A172 (cell line): ENCODE results near the gene LILRA1. TPM values are rescaled to one million over a fixed set of nuclear protein-coding genes. Genes with fewer than 3 reads are reported as not detected.
A peak's percentile ranks its signal among the peaks of the same experiment; 100 is the strongest.
"Not testable (repeated sequence)": the region's sequence is repeated elsewhere in the genome, so short reads cannot be mapped to it uniquely, and the experiment has no call there.

Experiments
- DNase-seq: peaks from one replicate; pipeline ENCODE4 v3.0.0-alpha.2; 2015; ENCODE audit warnings: low spot score
- total RNA-seq: library from RNA; depleted of rRNA; stranded (reverse); fragments of >200 nt; shearing (Covaris generic); gene quantifications from 2 replicates; pipeline ENCODE4 v1.2.3, GENCODE V29; 2014; rRNA removed

Gene LILRA1
- total RNA-seq, 1 experiment from 2014 or later, result not detected

GRCh38 chr19:54624234-54624633 lies 30.8 kb downstream of the LILRA1 start:
- not testable (repeated sequence) for DNase-seq

GRCh38 chr19:54624934-54625730 lies 31.7 kb downstream of the LILRA1 start:
- not testable (repeated sequence) for DNase-seq

DNA sequence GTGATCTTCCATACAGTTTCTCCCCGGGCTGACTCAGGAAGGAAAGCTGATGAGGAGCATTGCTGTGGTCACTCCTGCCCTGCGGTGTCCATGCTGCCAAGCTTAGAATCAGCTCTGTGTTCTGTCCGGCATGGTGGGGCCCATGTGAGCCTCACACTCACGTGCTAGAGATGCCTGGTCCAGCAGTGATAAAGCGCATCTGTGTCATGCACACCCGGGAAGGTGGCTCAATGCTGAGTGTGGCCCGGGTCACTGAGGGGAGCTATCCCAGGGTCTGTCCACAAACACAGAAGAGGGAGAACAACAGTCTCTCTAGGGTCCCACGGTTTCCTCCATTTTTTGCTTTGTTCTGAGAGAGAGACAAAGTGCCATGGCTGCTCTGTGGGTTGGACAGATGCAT lies 33.3 kb downstream of the LILRA1 start:
- no peak for DNase-seq

DNA sequence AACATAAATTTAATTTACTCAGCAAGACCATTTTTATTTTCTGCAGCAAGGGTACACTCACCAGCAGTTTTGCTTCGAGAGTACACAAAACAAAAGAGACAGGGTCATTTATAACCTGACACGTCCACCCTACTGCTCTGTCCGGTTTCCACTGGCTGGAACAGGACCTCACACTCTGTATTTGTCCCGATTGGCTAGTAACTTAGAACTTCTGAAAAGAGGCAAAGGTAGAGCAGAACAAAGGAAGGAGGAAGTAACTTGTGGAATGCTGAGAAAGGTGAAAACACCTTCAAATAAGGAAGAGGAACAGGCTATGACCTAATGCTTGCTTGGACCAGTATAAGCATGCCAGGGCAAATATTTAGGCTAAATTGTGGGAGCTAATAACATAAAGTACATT lies 34.5 kb downstream of the LILRA1 start:
- DNase-seq, result not testable (repeated sequence)

GRCh38 chr19:54630262-54630661 lies 36.8 kb downstream of the LILRA1 start, which contains the start of gene LILRB1:
Gene LILRB1 (plus strand): TSS chr19:54630484. CDS start chr19:54631074, 590 bp downstream.
- DNase-seq, result not testable (repeated sequence)

- DNase-seq, result no peak
Measured at GRCh38 chr19:54630782-54631181, 37.4 kb downstream of the LILRA1 start.

GRCh38 chr19:54631489-54632337 lies 38.3 kb downstream of the LILRA1 start:
- DNase-seq, result not testable (repeated sequence)

- not testable (repeated sequence) for DNase-seq
Measured at GRCh38 chr19:54632517-54632916, 39.1 kb downstream of the LILRA1 start.

DNA sequence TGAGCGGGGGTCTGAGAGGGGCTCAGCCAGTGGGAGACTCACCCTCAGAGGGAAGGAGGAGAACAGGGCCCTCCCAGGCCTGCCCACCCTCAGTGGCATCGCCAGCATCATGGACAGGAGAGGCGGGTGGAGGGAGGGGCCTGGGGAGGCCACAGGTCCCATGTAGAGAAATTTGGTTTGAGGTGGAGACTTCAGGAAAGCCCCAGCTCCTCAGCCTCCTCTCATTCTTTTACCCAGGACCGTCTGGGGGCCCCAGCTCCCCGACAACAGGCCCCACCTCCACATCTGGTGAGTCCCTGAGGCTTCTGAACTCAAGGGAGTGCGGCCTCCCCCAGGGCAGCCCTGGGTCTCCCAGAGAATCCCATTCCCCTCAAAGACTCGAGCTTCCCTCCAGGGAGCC lies 40.0 kb downstream of the LILRA1 start:
- DNase-seq, result no peak

- not testable (repeated sequence) for DNase-seq
Measured at GRCh38 chr19:54636081-54636480, 42.6 kb downstream of the LILRA1 start.

DNA sequence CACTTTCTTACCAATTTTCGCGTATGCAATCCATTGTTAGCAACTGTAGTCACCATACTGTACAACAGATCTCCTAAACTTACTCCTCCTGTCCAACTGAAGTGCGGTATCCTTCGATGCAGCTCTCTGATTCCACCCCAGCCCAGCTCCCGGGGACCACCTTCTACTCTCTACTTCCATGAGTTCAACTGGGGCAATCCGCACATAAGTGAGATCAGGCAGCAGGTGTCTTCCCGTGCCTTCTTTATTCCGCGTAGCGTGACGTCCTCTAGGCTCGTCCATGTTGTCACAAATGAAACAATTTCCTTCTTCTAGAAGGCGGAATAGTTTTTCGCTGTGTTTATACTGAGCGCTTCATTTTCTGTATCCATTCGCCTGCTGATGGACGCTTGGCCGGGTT lies 45.3 kb downstream of the LILRA1 start:
- DNase-seq, result no peak

DNA sequence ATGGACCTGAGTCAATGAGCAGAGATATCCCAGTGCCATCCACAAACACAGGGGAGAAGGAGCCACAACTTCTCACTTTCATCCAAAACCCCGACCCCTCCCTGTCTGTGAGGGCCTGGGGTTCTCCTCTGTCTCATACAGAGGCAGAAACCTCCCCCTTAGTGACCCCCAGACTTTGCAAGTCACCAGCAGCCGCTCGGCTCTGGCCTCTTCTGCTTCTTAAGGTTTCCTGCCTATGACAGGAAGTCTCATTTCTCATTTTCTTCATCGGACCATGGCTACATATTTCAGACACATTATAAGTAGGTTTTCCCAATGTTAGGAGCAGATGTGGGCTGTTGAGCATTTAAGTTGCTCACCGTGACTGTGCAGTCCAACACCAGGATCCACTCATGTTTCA lies 49.5 kb downstream of the LILRA1 start:
- DNase-seq, result not testable (repeated sequence)

DNA sequence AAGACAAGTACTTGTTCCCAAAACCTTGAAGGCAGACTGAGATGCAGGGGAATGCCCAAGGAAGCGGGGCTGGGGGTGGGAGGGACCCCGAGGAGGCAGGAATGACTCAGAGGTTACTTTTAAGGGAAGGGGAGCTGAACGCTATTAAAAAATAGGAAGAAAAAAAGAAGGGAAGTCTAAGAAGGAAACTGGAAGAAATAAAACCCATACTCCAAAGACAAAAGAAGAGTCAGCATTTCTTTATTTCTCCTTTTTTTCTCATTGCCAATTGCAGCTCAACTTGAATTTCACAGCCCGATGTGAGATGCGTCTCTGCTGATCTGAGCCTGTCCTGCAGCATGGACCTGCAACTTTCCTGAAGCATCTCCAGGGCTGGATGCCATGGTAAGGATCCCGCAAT lies 50.2 kb downstream of the LILRA1 start:
- DNase-seq, result not testable (repeated sequence)

DNA sequence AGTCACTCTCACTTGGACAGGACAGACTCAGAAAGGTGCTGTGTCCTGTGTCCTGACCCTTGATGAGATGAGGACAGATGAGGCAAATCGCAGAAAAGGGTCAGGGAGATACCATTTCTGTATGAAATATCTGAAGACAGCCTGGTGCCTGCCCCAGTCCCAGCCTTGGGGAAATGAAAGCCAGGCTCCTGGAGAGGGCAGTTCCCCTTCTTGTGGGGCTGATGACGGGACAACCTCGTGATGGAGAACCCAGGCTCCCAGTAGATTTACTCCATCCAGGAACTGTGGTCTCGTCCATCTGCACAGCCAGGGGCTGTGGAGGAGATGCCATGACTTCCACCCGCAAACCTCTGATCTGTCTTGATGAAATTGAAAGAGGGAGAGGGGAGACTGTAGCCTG lies 50.6 kb downstream of the LILRA1 start:
- no peak for DNase-seq

GRCh38 chr19:54646331-54646841 lies 53.0 kb downstream of the LILRA1 start:
- no peak for DNase-seq

DNA sequence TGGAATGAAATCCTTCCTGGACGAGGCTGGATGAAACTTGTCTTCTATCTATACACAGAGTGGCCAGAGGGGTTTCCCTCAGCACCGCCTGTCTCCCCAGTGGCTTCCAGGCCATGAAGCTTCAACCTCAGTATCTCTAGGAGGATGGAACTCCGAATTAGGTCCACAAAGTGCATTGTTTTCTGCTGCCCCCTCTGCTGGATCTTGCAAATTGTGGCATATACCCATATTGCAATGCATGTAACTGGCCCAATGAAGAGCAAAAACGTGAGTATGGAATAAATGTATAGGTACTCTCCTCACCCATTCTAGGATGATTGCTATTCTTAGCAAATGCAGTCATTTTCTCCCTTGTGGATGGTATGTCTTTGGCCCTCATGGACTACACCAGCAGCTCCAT lies 54.7 kb downstream of the LILRA1 start:
- no peak for DNase-seq

DNA sequence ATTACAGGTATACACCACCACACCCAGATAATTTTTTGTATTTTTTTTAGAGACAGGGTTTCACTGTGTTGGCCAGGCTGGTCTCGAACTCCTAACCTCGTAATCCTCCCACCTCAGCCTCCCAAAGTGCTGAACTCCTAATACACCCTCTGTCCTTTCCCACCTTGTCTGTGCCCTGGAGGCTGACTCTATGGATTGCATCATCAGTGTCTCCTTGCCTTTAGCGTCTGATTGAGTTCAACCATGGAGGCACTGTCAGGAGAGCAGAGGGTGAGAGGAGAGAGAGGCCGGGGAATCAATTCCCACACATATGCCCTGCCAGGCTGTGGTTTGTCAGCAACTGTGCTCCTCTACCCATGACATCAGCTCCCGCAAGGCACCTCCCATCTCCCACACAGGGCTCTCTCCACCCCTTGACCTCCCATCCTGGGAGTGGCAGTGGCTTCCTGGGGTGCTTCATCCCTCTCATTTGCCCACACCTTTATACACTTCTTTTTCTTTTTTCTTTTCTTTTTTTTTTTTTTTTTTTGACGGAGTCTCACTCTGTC lies 56.8 kb downstream of the LILRA1 start:
- peak; percentile 43 for DNase-seq

Other genes starting within 250 kb of the LILRA1 start
- gene LAIR1, start 228.7 kb upstream of the LILRA1 start, total RNA-seq, result not detected in 2 replicates
- not detected in 2 replicates for gene TTYH1, start 178.2 kb upstream of the LILRA1 start, total RNA-seq
- 13.6 and 14.8 TPM in 2 replicates for gene LENG8, start 144.4 kb upstream of the LILRA1 start, total RNA-seq
- not detected in 2 replicates for gene LENG9, start 129.9 kb upstream of the LILRA1 start, total RNA-seq
- gene CDC42EP5, start 120.3 kb upstream of the LILRA1 start, total RNA-seq, result 17.2 and 19.1 TPM in 2 replicates
- not detected in 2 replicates for gene LAIR2, start 90.8 kb upstream of the LILRA1 start, total RNA-seq
- not detected in 2 replicates for gene LILRA2, start 19.8 kb upstream of the LILRA1 start, total RNA-seq
- gene LILRB1, start 36.9 kb downstream of the LILRA1 start, total RNA-seq, result not detected in 2 replicates
- gene LILRB4, start 69.4 kb downstream of the LILRA1 start, total RNA-seq, result not detected in 2 replicates
- gene KIR3DL3, start 130.8 kb downstream of the LILRA1 start, total RNA-seq, result not detected in 2 replicates
- gene KIR2DL3, start 144.9 kb downstream of the LILRA1 start, total RNA-seq, result not detected in 2 replicates
- gene KIR2DL1, start 176.2 kb downstream of the LILRA1 start, total RNA-seq, result not detected in 2 replicates
- not detected in 2 replicates for gene KIR2DL4, start 210.0 kb downstream of the LILRA1 start, total RNA-seq
- gene KIR3DL1, start 222.8 kb downstream of the LILRA1 start, total RNA-seq, result not detected in 2 replicates
- gene KIR2DS4, start 239.0 kb downstream of the LILRA1 start, total RNA-seq, result not detected in 2 replicates